CD14-positive monocyte (primary cell): ENCODE data around the gene PALM2AKAP2. TPM values are rescaled to one million over a fixed set of nuclear protein-coding genes. Genes with fewer than 3 reads are reported as not detected.

ENCODE experiments used
- DNase-seq, 3 donors: peaks; one replicate each; pipeline ENCODE4 v3.0.0-alpha.2; 2011 to 2022
- H2AFZ ChIP-seq: 2 replicates; pipeline ENCODE4 v1.6.0; 2012; ENCODE audit warnings: mild to moderate bottlenecking, low read depth, low read length, inconsistent platforms; ENCODE audit not compliant: insufficient read depth, poor library complexity, severe bottlenecking
- H3K27ac ChIP-seq, 2 donors: 1 replicate in 1 of 2; 2 replicates in 1 of 2; pipeline ENCODE4 v1.5.1; 2012 to 2013; ENCODE audit warnings: low read length in 2 of 2, control low read depth in 1 of 2, inconsistent platforms in 1 of 2, low read depth in 1 of 2, mild to moderate bottlenecking in 1 of 2
- H3K27me3 ChIP-seq, 2 donors: one replicate each; pipeline versions ENCODE4 v1.6.0 to v1.6.1; 2011 to 2013; ENCODE audit warnings: low read length in 2 of 2; ENCODE audit not compliant: control insufficient read depth in 2 of 2, insufficient read depth in 2 of 2
- H3K36me3 ChIP-seq, 2 donors: replicated peaks in 1 of 2; 1 replicate in 1 of 2; 2 replicates in 1 of 2; pipeline versions ENCODE4 v1.5.1 to v1.6.1; 2012 to 2013; ENCODE audit warnings: low read length in 2 of 2, control low read depth in 1 of 2, inconsistent platforms in 1 of 2, mild to moderate bottlenecking in 1 of 2; ENCODE audit not compliant: insufficient read depth in 2 of 2, control insufficient read depth in 1 of 2
- H3K4me1 ChIP-seq, 2 donors: 1 replicate in 1 of 2; 2 replicates in 1 of 2; pipeline versions ENCODE4 v1.5.1 to v1.6.1; 2012 to 2013; ENCODE audit warnings: low read length in 2 of 2, control low read depth in 1 of 2, inconsistent platforms in 1 of 2, mild to moderate bottlenecking in 1 of 2, moderate library complexity in 1 of 2; ENCODE audit not compliant: insufficient read depth in 2 of 2, control insufficient read depth in 1 of 2
- H3K4me2 ChIP-seq: replicated peaks from 2 replicates; pipeline ENCODE3; 2012; ENCODE audit warnings: low read length, moderate library complexity, mild to moderate bottlenecking; ENCODE audit not compliant: poor library complexity, severe bottlenecking; ENCODE audit errors: extremely low read depth
- H3K4me3 ChIP-seq, 3 experiments: fragments of 200-600 bp in 1 of 3; sonication (generic) in 1 of 3; replicated peaks in 1 of 3; 1 replicate in 2 of 3; 2 replicates in 1 of 3; pipeline ENCODE4 v1.5.1; 2011 to 2013; ENCODE audit warnings: low read length in 3 of 3, mild to moderate bottlenecking in 3 of 3, control low read depth in 2 of 3, low read depth in 2 of 3, inconsistent platforms in 1 of 3, moderate library complexity in 1 of 3
- H3K79me2 ChIP-seq: 2 replicates; pipeline ENCODE4 v1.6.0; 2012; ENCODE audit warnings: mild to moderate bottlenecking, control low read depth, inconsistent platforms, low read length, moderate library complexity; ENCODE audit not compliant: insufficient read depth
- H3K9ac ChIP-seq: 2 replicates; pipeline ENCODE4 v1.6.0; 2017; ENCODE audit warnings: low read length, mild to moderate bottlenecking; ENCODE audit not compliant: insufficient read depth, poor library complexity, severe bottlenecking
- H3K9me3 ChIP-seq, 2 donors: replicated peaks in 1 of 2; 1 replicate in 1 of 2; 2 replicates in 1 of 2; pipeline versions ENCODE4 v1.5.1 to v1.6.1; 2012 to 2013; ENCODE audit warnings: low read length in 2 of 2, control low read depth in 1 of 2; ENCODE audit not compliant: control insufficient read depth in 1 of 2, insufficient read depth in 1 of 2
- H4K20me1 ChIP-seq: 2 replicates; pipeline ENCODE4 v1.6.0; 2012; ENCODE audit warnings: mild to moderate bottlenecking, low read length, control low read depth, moderate library complexity; ENCODE audit not compliant: insufficient read depth
- H3K27ac Mint-ChIP-seq, 7 donors: one replicate each; pipeline ENCODE4 v1.8.0; 2020; ENCODE audit warnings: mild to moderate bottlenecking in 7 of 7, mixed read lengths in 7 of 7, moderate library complexity in 6 of 7, inconsistent platforms in 2 of 7
- H3K27me3 Mint-ChIP-seq, 3 donors: one replicate each; pipeline ENCODE4 v1.8.0; 2021 to 2022; ENCODE audit warnings: low read depth in 3 of 3, mild to moderate bottlenecking in 3 of 3, mixed read lengths in 3 of 3, moderate library complexity in 3 of 3, inconsistent platforms in 1 of 3
- H3K36me3 Mint-ChIP-seq, 2 donors: one replicate each; pipeline ENCODE4 v1.8.0; 2020; ENCODE audit warnings: mixed read lengths in 2 of 2, inconsistent platforms in 1 of 2, mild to moderate bottlenecking in 1 of 2
- H3K4me1 Mint-ChIP-seq: one replicate; pipeline ENCODE4 v1.8.0; 2020; ENCODE audit warnings: mild to moderate bottlenecking, mixed read lengths
- H3K4me3 Mint-ChIP-seq, 2 donors: one replicate each; pipeline ENCODE4 v1.8.0; 2020; ENCODE audit warnings: mild to moderate bottlenecking in 2 of 2, mixed read lengths in 2 of 2, moderate library complexity in 1 of 2
- H3K9me3 Mint-ChIP-seq, 7 donors: one replicate each; pipeline ENCODE4 v1.8.0; 2020 to 2022; ENCODE audit warnings: mixed read lengths in 7 of 7, mild to moderate bottlenecking in 6 of 7, moderate library complexity in 6 of 7, inconsistent platforms in 2 of 7
- CTCF ChIP-seq: fragments of 200-600 bp; IDR thresholded peaks from one replicate; pipeline ENCODE4 v1.8.0; 2022; ENCODE audit warnings: antibody characterized with exemption, mild to moderate bottlenecking
- WGBS: methylation state at CpG from one replicate; pipeline ENCODE4 v1.1.5; 2013; ENCODE audit warnings: missing lambda C conversion rate; ENCODE audit not compliant: insufficient coverage; 5-methylcytosine and 5-hydroxymethylcytosine counted together
- intact Hi-C, 2 donors: fragments of 100-400 bp; cut with micrococcal nuclease; formaldehyde crosslinking; loops; one replicate each; pipeline versions ENCODE4 v1.15.0 to v1.15.1; 2023
- polyA plus RNA-seq, 3 donors: library from polyadenylated mRNA; depleted of rRNA in 1 of 3; unstranded in 2 of 3; stranded (reverse) in 1 of 3; fragments of 300-500 nt in 2 of 3; fragments of >200 nt in 1 of 3; fragmentation: Illumina TruSeq in 2 of 3; gene quantifications; 1 replicate in 2 of 3; 2 replicates in 1 of 3; pipeline ENCODE4 v1.2.3, GENCODE V29; 2012 to 2021

The PALM2AKAP2 gene
- polyA plus RNA-seq, 3 donors, result not detected

DNA sequence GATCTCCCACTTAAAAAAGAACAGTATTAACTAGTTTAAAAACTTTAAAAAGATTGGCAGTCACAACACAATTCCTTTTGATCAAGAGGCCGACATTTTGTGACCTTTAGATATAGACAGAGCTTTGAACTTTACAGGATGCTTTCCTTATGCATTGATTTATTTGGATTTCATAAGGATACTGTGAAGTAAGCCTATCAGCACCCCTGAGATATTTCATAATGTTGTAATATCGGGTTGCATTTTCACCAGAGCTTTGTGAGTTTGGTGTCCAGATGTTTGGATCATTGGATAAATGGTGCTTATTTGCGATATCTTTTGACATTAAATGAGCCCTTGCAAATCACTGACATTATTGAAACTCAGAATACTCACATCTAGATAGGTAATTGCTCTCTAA is 7.7 kb downstream of the PALM2AKAP2 start:
- peaks cover 2 to 17% (median 10%) of the 10 kb centered on the region in 3 donors for H3K27me3 Mint-ChIP-seq
- no peak for TF ChIP-seq CTCF
- no peaks in the 10 kb centered on the region for H3K79me2 ChIP-seq
- H3K4me2 ChIP-seq, result no peak overlapping the region
- no peak overlapping the region for H3K4me3 ChIP-seq
- no peaks in the 10 kb centered on the region for H3K27me3 ChIP-seq
- H3K9me3 ChIP-seq, result no peaks in the 10 kb centered on the region
- H3K4me1 ChIP-seq, result no peaks in the 10 kb centered on the region
- H3K36me3 Mint-ChIP-seq, result no peaks in the 10 kb centered on the region
- H3K36me3 ChIP-seq, result no peaks in the 10 kb centered on the region
- H3K9me3 Mint-ChIP-seq, result peaks cover 0 to 3% (median 0%) of the 10 kb centered on the region in 7 donors
- H3K27ac Mint-ChIP-seq, result no peak overlapping the region
- H2AFZ ChIP-seq, result no peak overlapping the region
- no peak for DNase-seq
- H3K27ac ChIP-seq, result no peak overlapping the region
- WGBS, result 100% methylated on average over 1 of the region's 3 CpGs
- no peak overlapping the region for H3K4me3 Mint-ChIP-seq
- intact Hi-C loops, result no loop called here
- no peaks in the 10 kb centered on the region for H4K20me1 ChIP-seq
- H3K4me1 Mint-ChIP-seq, result no peaks in the 10 kb centered on the region
- no peak overlapping the region for H3K9ac ChIP-seq

- Histone ChIP-seq H3K4me3 (no peak overlapping the region), H3K27ac (no peak overlapping the region), H3K9me3 (no peaks in the 10 kb centered on the region), H3K9ac (no peak overlapping the region), H4K20me1 (no peaks in the 10 kb centered on the region), H3K27me3 (no peaks in the 10 kb centered on the region), H2AFZ (no peak overlapping the region), H3K4me2 (no peak overlapping the region), H3K36me3 (no peaks in the 10 kb centered on the region), H3K4me1 (no peaks in the 10 kb centered on the region), H3K79me2 (no peaks in the 10 kb centered on the region)
- TF ChIP-seq CTCF, result no peak
- H3K27me3 Mint-ChIP-seq, result peaks cover 1 to 9% (median 6%) of the 10 kb centered on the region in 3 donors
- DNase-seq, result no peak
- intact Hi-C loops, result no loop called here
- peaks cover 0 to 3% (median 0%) of the 10 kb centered on the region in 7 donors for H3K9me3 Mint-ChIP-seq
- H3K27ac Mint-ChIP-seq, result no peak overlapping the region
- no peak overlapping the region for H3K4me3 Mint-ChIP-seq
- no peaks in the 10 kb centered on the region for H3K36me3 Mint-ChIP-seq
- 80% methylated on average over 1 of the region's 5 CpGs for WGBS
- no peaks in the 10 kb centered on the region for H3K4me1 Mint-ChIP-seq
Observed at GRCh38 chr9:109789556-109789955, 9.6 kb downstream of the PALM2AKAP2 start.
